Measurements from ENCODE around the gene SGCE. TPM values are rescaled to one million over a fixed set of nuclear protein-coding genes. Genes with fewer than 3 reads are reported as not detected.

SGCE gene
- total and polyA plus RNA-seq, 2 experiments from 2014 or later = 46.1 to 54.8 TPM

GRCh38 chr7:94576316-94576715 lies 79.6 kb downstream of the SGCE start:
- H3K36me3 Mint-ChIP-seq (ENCODE audit: low read depth) = peaks cover 41% of the 10 kb centered on the region
- H3K9me3 Mint-ChIP-seq = peaks cover 28% of the 10 kb centered on the region
- no peak for ATAC-seq

More at GRCh38 chr7:94576316-94576715, 79.6 kb downstream of the SGCE start:
- peaks cover 6% of the 10 kb centered on the region; the same call in 1 of the 2 replicates for H3K36me3 ChIP-seq (ENCODE audit: insufficient read depth)
- no peaks in the 10 kb centered on the region for H3K27me3 ChIP-seq (ENCODE audit: insufficient read depth)
- H3K9me2 ChIP-seq (ENCODE audit: insufficient read depth) = no peaks in the 10 kb centered on the region; the same call in 1 of the 2 replicates
- H3K79me2 ChIP-seq (replicated peaks; ENCODE audit: insufficient read depth) = no peaks in the 10 kb centered on the region
- H3K4me3 ChIP-seq = no peak overlapping the region
- Mint-ChIP-seq H3K27ac (no peak overlapping the region), H3K27me3 (ENCODE audit: insufficient read depth, low read depth, poor library complexity) (no peaks in the 10 kb centered on the region), H3K4me1 (peaks cover 8% of the 10 kb centered on the region; the same call in 2 of the 3 replicates), H3K4me3 (no peak overlapping the region)
- no peaks in the 10 kb centered on the region for H3K4me1 ChIP-seq (ENCODE audit: insufficient read depth)
- no peaks in the 10 kb centered on the region for H4K20me1 ChIP-seq (replicated peaks; ENCODE audit: insufficient read depth)
- H2AFZ ChIP-seq = no peak overlapping the region
- H3F3A ChIP-seq (replicated peaks; ENCODE audit: low read depth) = no peaks in the 10 kb centered on the region
- H3K4me2 ChIP-seq = no peak overlapping the region
- no peak for TF ChIP-seq STAT1 (IDR thresholded peaks at IDR 0.05; ENCODE audit: unreplicated experiment)
- no peak for TF ChIP-seq REST (IDR thresholded peaks at IDR 0.05; ENCODE audit: unreplicated experiment)
- no peak for TF ChIP-seq POLR2AphosphoS5 (IDR thresholded peaks at IDR 0.05; ENCODE audit: low read depth)
- TF ChIP-seq ETS1 (IDR thresholded peaks at IDR 0.05) = no peak
- TF ChIP-seq JUNB (IDR thresholded peaks at IDR 0.05; ENCODE audit: unreplicated experiment) = no peak
- no peak for TF ChIP-seq ZNF462 (CRISPR knock-in tag; IDR thresholded peaks at IDR 0.05)
- no peak for TF ChIP-seq CREB1 (CRISPR knock-in tag; IDR thresholded peaks at IDR 0.05; ENCODE audit: low read depth)
- no peak for TF ChIP-seq EZH2 (IDR thresholded peaks at IDR 0.05; ENCODE audit: low read depth, unreplicated experiment)
- no peak for TF ChIP-seq CTCF (conservative IDR thresholded peaks at IDR 0.05; ENCODE audit: low read depth in 2 of 2)
- TF ChIP-seq ZNF331 (CRISPR knock-in tag; IDR thresholded peaks at IDR 0.05; ENCODE audit: low read depth) = no peak
- no peak for TF ChIP-seq ZNF114 (CRISPR knock-in tag; IDR thresholded peaks at IDR 0.05)
- TF ChIP-seq NANOG (IDR thresholded peaks at IDR 0.05; ENCODE audit: borderline replicate concordance) = no peak
- no peak for TF ChIP-seq EZH2phosphoT487 (IDR thresholded peaks at IDR 0.05; ENCODE audit: unreplicated experiment)
- H3K27ac ChIP-seq (ENCODE audit: low read depth) = no peak overlapping the region
- no peak for DNase-seq (ENCODE audit: low spot score)

Data from GM23338 (cell line).